Measurements from ENCODE around the gene THSD7B. TPM values are rescaled to one million over a fixed set of nuclear protein-coding genes. Genes with fewer than 3 reads are reported as not detected.

Gene THSD7B
- total RNA-seq, 1 donor from 2014 or later, result 1.2 TPM

DNA sequence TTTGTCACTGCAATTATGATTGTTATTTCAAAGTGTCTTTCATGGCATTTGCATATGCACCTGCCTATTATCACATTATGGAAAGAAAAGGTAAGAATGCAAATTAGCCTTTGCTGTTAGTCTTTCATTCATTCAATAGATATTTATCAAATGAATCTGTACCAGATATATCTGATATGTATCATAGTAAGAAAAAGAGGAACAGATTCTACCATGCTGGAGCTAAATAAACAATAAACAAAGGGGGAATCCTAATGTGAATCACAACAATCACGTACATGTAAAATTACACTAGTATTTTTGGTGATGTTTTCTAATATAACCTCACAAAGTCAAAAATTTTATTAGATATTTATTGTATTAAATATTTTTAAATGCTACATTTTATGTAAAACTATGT lies 446.4 kb downstream of the THSD7B start:
- H3K79me2 ChIP-seq (ENCODE audit: low read depth), result no peaks in the 10 kb centered on the region
- H3K9ac ChIP-seq, result no peak overlapping the region
- H3K4me3 ChIP-seq, result no peak overlapping the region
- Mint-ChIP-seq H3K9me3 (no peaks in the 10 kb centered on the region), H3K27ac (no peak overlapping the region), H3K36me3 (no peaks in the 10 kb centered on the region), H3K4me1 (peaks cover 2% of the 10 kb centered on the region), H3K4me3 (no peak overlapping the region), H3K27me3 (ENCODE audit: insufficient read depth, low read depth) (no peaks in the 10 kb centered on the region)
- H3K4me1 ChIP-seq, result no peaks in the 10 kb centered on the region
- DNase-seq (ENCODE audit: low spot score), result no peak
- no peaks in the 10 kb centered on the region for H4K20me1 ChIP-seq (ENCODE audit: low read depth)
- no peak overlapping the region for H3K27ac ChIP-seq
- H3K36me3 ChIP-seq, result no peaks in the 10 kb centered on the region
- TF ChIP-seq EZH2 (IDR thresholded peaks at IDR 0.05) (no peak), EZH2phosphoT487 (IDR thresholded peaks at IDR 0.05) (no peak)
- TF ChIP-seq, protein P1, sequence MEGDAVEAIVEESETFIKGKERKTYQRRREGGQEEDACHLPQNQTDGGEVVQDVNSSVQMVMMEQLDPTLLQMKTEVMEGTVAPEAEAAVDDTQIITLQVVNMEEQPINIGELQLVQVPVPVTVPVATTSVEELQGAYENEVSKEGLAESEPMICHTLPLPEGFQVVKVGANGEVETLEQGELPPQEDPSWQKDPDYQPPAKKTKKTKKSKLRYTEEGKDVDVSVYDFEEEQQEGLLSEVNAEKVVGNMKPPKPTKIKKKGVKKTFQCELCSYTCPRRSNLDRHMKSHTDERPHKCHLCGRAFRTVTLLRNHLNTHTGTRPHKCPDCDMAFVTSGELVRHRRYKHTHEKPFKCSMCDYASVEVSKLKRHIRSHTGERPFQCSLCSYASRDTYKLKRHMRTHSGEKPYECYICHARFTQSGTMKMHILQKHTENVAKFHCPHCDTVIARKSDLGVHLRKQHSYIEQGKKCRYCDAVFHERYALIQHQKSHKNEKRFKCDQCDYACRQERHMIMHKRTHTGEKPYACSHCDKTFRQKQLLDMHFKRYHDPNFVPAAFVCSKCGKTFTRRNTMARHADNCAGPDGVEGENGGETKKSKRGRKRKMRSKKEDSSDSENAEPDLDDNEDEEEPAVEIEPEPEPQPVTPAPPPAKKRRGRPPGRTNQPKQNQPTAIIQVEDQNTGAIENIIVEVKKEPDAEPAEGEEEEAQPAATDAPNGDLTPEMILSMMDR (IDR thresholded peaks at IDR 0.05), result no peak
- H3F3A ChIP-seq (ENCODE audit: low read depth), result no peaks in the 10 kb centered on the region
- H3K9me3 ChIP-seq (ENCODE audit: low read depth), result no peaks in the 10 kb centered on the region
- no peak overlapping the region for H2AFZ ChIP-seq (replicated peaks)
- H3K27me3 ChIP-seq, result no peaks in the 10 kb centered on the region
- H3K4me2 ChIP-seq, result no peak overlapping the region

DNA sequence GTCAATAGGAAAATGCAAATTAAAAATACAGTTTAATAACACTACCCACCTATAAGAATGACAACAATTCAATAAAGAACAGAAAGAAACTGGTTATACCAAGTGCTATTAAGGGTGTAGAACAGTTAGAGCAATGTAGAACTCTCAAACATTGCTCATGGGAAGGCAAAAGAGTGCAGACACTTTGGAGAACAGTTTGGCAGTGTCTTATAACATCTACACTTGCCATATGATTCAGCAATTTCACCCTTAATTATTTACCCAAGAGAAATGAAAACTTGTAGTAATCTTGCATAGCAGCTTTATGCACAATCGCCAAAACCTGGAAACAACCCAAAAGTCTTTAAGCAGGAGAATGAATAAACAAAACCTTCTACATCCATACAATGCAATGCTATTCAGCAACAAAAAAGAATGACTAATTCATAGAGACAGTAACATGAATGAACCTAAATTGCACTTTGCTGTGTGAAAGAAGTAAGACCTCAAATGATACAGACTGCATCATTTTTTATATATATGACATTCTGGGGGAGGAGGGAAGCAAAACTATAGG lies 455.2 kb downstream of the THSD7B start:
- no peaks in the 10 kb centered on the region for H3K36me3 ChIP-seq
- no peaks in the 10 kb centered on the region for H3K9me3 Mint-ChIP-seq
- H2AFZ ChIP-seq (replicated peaks), result no peak overlapping the region
- H3K4me1 Mint-ChIP-seq, result no peaks in the 10 kb centered on the region
- H3K79me2 ChIP-seq (ENCODE audit: low read depth), result no peaks in the 10 kb centered on the region
- H3K4me3 ChIP-seq, result no peak overlapping the region
- no peaks in the 10 kb centered on the region for H3F3A ChIP-seq (ENCODE audit: low read depth)
- H3K27me3 Mint-ChIP-seq (ENCODE audit: insufficient read depth, low read depth), result no peaks in the 10 kb centered on the region
- H3K4me2 ChIP-seq, result no peak overlapping the region
- H3K4me3 Mint-ChIP-seq, result no peak overlapping the region
- no peaks in the 10 kb centered on the region for H3K36me3 Mint-ChIP-seq
- no peaks in the 10 kb centered on the region for H4K20me1 ChIP-seq (ENCODE audit: low read depth)
- no peak for TF ChIP-seq EZH2 (IDR thresholded peaks at IDR 0.05)
- TF ChIP-seq, protein P1 (IDR thresholded peaks at IDR 0.05), result no peak
- TF ChIP-seq EZH2phosphoT487 (IDR thresholded peaks at IDR 0.05), result no peak
- H3K9ac ChIP-seq, result no peak overlapping the region
- no peaks in the 10 kb centered on the region for H3K9me3 ChIP-seq (ENCODE audit: low read depth)
- peaks cover 4% of the 10 kb centered on the region for H3K4me1 ChIP-seq
- H3K27ac ChIP-seq, result no peak overlapping the region
- H3K27ac Mint-ChIP-seq, result no peak overlapping the region
- no peak for DNase-seq (ENCODE audit: low spot score)
- no peaks in the 10 kb centered on the region for H3K27me3 ChIP-seq

DNA sequence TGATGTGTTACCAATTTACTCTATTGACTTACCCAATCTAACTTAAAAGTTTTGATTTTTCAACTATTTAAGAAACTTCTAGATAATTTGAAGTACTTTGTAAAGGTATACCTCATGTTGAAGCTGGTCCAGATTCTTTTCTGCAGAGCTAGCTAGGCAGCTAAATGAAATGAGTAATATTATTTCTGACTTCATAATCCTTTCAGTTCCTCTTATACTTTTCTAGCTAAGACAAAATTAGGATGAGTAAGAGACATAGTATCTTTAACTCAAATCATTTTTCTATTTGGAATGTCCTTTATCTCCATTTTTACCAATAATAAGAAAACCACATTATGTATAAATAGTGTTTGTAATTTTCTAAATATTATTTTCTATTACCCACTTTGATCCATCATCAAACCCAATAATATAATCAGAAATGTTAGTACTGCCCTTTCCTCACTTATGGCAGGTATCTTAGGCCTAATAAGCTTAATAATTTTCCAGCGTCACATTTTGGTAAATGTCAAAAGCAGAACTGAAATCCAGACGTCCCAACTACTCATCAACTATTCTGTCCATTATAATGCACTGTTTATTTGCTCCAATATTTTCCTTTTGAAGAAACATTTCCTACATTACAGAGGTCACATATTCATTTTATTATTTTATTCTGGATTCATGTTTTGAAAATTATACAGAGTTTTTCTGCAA lies 456.6 kb downstream of the THSD7B start:
- Histone ChIP-seq H3K27me3 (no peaks in the 10 kb centered on the region), H4K20me1 (ENCODE audit: low read depth) (no peaks in the 10 kb centered on the region), H3F3A (ENCODE audit: low read depth) (no peaks in the 10 kb centered on the region), H3K36me3 (no peaks in the 10 kb centered on the region), H3K9ac (no peak overlapping the region), H2AFZ (replicated peaks) (no peak overlapping the region), H3K27ac (no peak overlapping the region), H3K4me1 (peaks cover 4% of the 10 kb centered on the region), H3K4me2 (no peak overlapping the region), H3K9me3 (ENCODE audit: low read depth) (no peaks in the 10 kb centered on the region), H3K79me2 (ENCODE audit: low read depth) (no peaks in the 10 kb centered on the region), H3K4me3 (no peak overlapping the region)
- TF ChIP-seq, protein P1 (IDR thresholded peaks at IDR 0.05), result no peak
- no peak for TF ChIP-seq EZH2 (IDR thresholded peaks at IDR 0.05)
- no peak for TF ChIP-seq EZH2phosphoT487 (IDR thresholded peaks at IDR 0.05)
- no peaks in the 10 kb centered on the region for H3K36me3 Mint-ChIP-seq
- H3K27me3 Mint-ChIP-seq (ENCODE audit: insufficient read depth, low read depth), result no peaks in the 10 kb centered on the region
- no peak for DNase-seq (ENCODE audit: low spot score)
- H3K4me1 Mint-ChIP-seq, result no peaks in the 10 kb centered on the region
- H3K4me3 Mint-ChIP-seq, result no peak overlapping the region
- no peak overlapping the region for H3K27ac Mint-ChIP-seq
- no peaks in the 10 kb centered on the region for H3K9me3 Mint-ChIP-seq

Measured in neural progenitor cell (in vitro differentiated cells).